HG02852 (cell line): Measurements from ENCODE around the gene SLC35G6.
A peak's percentile ranks its signal among the peaks of the same experiment; 100 is the strongest.
"Not testable (repeated sequence)": the region's sequence is repeated elsewhere in the genome, so short reads cannot be mapped to it uniquely, and the experiment has no call there.

Source experiments
- ATAC-seq: cut with Tn5 transposase; IDR thresholded peaks from one replicate; pipeline ENCODE4 v1.9.1; 2021; ENCODE audit warnings: mild to moderate bottlenecking, moderate library complexity; ENCODE audit not compliant: unreplicated experiment

The SLC35G6 gene

DNA sequence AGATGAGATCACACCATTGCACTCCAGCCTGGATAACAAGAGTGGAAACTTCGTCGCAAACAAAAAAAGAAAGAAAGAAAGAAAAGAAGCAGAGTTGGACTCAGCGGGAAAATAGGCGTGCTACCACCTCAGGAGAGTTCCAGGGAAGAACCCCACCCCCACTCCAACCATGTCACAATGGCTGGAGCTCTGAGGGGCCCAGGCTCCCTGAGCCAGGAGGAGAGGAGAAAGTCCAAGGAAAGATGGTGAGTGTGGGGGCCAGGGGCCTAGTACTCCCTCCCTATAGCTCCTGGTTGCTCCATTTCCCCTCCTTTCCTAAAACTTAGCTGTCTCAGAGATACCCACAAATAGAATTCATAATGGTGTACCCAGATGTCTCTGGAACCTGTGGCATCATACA is at the start of gene SLC35G6:
TSS of gene SLC35G6 (plus strand) at position 172 of the 400 bp plus-strand sequence. CDS start at position 243, 71 bp downstream.
- not testable (repeated sequence) for ATAC-seq

DNA sequence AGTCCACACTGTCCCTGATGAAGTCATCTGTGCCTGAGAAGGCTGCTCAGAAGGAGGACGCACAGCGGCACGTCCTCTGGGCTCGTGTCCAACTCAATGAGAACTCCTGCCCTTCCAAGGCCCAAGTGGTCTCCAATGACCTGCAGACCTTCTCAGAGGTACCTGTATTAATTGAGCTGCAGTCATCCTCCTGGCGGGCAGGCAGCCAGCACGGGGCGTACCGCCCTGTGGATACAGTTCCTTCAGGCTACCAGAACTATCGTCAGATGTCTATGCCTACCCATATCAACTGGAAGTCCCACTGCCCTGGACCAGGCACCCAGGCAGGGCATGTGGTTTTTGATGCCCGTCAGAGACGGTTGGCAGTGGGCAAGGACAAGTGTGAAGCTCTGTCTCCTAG is 49.0 kb upstream of the SLC35G6 start:
- no peak for ATAC-seq

DNA sequence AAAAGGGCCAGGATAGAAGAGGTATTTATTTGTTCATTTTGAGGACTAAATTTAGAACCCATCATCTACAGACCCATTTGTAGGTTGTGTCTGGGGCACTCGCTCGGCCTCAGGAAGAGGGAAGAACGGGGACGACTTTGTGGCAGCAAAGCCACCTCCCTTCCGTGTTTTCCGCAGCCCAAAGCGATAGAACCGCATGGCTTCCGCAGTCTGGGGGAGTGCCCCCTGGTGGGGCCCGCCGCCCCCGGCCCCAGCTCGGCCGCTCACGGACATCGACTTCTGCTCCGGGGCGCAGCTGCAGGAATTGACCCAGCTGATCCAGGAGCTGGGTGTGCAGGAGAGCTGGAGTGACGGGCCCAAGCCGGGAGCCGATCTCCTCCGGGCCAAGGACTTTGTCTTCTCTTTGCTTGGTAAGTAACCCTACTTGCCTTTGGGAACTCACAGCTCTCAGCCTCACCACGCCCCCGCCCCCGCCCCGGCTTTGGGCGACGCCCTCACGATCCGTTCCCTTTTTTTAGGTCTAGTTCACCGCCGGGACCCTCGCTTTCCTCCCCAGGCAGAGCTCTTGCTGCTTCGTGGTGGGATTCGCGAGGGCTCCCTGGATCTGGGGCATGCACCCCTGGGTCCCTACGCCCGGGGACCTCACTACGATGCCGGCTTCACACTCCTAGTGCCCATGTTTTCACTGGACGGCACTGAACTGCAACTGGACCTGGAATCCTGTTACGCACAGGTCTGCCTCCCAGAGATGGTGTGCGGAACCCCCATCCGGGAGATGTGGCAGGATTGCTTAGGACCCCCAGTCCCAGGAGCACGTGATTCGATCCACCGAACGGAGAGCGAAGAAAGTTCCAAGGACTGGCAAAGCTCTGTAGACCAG is 45.3 kb upstream of the SLC35G6 start:
- ATAC-seq, result peak; percentile 19

DNA sequence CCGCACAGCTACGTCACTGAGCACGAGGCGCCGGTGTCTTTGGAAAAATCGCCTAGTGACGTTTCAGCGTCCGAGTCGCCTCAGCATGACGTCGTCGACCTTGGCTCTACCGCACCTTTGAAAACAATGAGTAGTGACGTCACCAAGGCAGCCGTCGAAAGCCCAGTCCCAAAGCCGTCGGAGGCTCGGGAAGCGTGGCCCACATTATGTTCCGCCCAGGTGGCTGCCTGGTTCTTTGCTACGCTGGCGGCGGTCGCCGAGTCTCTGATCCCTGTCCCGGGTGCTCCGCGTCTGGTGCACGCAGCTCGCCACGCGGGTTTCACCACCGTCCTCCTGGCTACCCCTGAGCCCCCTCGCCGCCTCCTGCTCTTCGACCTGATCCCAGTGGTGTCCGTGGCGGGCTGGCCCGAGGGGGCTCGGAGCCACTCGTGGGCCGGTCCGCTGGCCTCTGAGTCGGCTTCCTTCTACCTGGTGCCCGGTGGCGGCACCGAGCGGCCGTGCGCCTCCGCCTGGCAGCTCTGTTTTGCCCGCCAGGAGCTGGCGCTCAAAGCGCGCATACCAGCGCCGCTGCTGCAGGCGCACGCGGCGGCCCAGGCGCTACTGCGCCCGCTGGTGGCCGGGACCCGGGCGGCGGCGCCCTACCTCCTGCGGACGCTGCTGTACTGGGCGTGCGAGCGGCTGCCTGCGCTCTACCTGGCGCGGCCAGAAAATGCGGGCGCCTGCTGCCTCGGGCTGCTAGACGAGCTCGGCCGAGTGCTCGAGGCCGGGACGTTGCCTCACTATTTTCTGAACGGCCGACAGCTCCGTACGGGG is 44.5 kb upstream of the SLC35G6 start:
- no peak for ATAC-seq

DNA sequence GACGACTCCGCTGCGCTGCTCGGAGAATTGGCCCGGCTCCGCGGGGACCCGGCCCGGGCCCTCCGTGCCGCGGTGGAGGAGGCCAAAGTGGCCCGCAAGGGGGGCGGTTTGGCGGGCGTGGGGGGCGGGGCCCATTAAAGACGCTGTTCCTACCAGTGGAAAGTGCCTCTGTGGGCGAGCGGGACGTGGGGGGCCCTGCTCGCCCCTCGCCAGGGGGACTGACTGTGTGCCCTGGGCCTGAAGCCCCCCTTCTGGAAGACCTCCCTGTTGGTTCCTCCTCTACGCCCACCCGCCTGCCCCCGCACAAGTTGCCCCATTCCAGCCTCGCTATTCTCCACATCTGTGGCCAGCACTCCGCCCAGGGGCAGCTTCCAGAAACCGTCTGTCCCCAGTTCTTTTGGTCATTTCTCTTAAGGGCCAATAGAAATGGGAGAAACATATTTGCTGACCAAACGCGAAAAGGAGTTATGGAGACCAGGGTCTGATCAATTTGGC is 43.8 kb upstream of the SLC35G6 start:
- ATAC-seq, result no peak

DNA sequence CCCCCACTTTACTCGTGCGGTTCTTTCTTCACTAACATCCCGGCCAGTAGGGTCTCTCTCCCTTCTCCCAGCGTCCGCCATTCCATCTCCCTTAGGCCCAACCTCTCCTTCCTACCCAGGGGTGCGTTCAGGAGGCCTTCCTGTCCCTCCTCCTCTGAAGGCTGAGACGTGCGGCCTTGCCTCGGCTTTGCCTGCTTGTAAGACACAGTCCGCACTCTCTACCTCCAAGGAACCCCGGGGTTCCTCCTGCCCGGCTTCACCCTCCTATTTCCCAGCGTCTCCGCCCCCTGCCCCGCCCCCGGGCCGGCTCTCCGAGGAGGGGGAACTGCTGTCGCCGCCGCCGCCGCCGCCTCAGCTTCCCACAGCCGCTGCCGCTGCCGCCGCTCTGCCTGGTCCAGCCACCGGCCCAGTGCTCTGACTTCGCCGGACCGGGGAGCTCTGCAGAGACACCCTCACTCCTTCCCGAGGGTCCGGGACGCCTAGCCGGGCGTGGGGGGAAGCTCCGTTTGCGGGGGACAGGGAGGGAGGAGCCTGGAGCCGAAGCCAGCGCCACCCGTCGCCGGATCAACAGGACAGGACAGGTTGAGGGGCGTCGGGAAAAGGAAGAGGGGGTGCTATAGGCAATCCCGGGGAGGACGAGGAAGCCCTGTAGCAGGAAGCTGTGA is 43.2 kb upstream of the SLC35G6 start:
- ATAC-seq, result no peak

DNA sequence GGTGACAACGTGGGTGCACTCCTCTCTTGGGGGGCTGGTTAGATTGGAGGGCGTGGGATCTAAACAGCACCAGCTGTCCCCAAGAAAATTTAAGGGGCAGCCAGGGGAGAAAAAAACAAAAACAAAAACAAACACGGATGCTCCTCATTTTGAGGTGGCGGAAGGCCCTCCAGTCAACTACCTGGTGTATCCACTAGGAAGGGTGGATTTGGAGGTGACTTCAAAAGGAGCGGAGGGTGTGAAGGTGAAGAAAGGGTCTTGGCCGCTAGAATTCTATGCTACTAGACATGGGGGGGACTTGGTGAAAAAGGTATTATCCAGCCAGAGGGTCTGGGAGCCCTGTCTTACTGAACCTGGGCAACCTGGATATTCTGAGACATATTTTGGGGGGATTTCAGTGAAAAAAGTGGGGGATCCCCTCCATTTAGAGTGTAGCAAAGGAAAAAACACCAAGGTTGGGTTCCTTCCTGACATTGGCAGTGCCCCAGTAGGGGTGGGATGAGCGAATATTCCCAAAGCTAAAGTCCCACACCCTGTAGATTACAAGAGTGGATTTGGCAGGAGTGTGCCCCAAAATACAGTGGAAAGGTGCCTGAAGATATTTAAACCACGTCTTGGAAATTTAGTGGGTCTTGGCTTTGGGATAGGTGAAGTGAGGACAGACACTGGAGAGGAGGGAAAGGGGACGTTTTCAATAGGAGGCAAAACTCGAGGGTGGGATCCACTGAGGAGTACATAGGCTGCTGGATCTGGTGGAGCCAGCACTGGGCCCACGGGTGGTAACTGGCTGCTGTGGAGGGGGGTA is 42.4 kb upstream of the SLC35G6 start:
- no peak for ATAC-seq

DNA sequence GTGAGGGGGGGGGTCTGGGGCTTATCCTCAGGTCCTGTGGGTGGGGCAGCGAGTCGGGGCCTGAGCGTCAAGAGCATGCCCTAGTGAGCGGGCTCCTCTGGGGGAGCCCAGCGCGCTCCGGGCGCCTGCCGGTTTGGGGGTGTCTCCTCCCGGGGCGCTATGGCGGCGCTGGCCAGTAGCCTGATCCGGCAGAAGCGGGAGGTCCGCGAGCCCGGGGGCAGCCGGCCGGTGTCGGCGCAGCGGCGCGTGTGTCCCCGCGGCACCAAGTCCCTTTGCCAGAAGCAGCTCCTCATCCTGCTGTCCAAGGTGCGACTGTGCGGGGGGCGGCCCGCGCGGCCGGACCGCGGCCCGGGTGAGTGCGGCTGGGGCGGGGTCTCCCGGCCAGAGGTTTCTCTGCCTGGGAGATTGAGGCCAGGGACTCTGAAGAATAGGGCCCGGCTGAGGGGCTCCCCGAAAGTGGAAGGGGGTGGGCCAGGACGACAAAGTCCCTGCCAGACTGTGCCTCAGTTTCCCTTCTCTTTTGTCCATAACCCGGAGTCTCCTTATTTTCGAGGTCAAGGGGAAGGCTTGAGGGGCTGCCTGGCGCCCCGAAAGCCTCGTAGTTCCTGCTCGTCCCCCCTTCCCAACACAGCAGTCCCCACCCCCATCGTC is 41.7 kb upstream of the SLC35G6 start, which contains the start of gene FGF11:
TSS of gene FGF11 (plus strand) at position 51 of the 651 bp plus-strand sequence. CDS start at position 160, 109 bp downstream.
- ATAC-seq, result no peak

DNA sequence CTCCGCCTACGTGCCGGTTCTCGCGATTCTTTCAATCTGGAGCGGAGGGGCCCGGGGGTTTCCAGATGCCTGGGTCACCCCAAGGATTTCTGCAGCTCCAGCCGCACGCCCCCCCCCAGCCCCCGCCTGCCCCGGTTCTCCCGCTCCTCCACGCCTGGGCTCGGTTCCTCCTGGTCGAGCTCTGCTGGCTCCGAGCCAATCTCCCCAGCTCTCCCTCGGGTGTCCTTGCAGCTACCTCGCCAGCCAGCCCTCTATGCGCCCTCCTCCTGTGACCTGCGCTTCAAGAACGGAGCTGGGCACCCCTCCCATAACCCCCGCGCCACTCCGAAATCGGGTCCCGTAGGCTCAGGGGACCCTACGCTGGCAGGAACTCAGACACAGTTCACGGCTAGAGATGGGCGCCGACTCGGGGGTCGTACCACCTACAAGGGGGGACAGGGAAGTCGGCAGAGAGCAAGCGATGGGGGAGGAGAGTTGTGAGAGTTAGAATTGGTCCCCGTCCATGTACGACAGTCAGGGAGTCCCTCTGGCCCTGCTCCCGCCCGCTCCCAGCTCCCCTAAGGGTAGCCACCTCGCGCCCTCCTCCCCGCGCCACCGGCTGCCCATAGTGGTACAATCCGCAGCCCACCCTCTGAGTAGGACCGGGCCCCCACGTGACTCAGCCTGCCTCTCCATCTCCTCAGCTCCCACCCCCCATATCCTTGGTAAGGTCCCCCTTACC is 41.0 kb upstream of the SLC35G6 start:
- no peak for ATAC-seq

DNA sequence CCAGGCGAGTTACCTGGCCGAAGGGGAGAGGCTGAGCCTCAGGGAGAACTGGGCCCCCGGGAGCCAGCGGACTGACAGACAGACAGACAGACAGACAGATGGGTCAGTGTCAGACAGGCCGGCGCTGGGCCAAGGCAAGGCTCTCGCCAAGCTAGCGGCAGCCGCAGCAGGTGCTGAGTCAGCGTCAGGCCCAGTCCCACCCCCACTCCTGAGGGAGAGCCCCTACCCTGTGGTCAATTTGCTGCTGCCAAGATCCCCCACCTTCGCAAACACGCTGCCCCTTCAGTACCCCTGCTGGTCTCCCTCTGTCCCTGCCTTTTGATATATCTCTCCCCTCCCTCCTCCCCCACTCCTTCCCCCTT is 40.4 kb upstream of the SLC35G6 start:
- no peak for ATAC-seq

DNA sequence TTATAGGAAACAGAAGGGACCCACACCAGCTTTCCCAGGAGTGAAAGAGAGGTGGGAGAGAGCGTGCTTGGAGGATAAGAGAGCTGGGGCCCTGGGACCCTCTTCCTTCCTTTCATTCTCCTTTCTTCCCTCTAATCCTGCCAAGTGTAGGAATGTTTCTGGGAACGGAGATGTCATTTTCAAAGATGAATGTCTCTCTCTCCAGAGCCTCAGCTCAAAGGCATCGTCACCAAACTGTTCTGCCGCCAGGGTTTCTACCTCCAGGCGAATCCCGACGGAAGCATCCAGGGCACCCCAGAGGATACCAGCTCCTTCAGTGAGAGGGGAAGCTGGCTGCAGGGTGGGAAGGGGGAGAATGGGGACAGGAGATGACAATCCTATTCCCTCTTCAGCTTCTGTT is 40.0 kb upstream of the SLC35G6 start:
- no peak for ATAC-seq

DNA sequence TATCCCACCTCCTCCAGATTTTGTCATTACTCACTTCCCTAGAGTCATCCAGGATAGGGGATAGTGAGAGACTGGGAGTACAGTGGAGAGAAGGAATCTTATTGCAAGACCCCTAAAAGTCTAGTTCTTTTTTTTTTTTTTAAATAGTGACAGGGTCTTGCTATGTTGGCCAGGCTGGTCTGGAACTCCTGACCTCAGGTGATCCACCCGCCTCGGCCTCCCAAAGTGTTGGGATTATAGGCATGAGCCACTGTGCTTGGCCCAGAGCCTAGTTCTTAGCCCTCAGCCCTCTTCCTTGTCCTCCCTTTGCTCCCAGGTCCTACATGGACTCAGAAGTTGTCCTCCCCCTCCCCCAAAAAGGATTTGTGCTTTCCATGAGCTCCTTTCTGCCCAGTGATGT is 39.1 kb upstream of the SLC35G6 start:
- no peak for ATAC-seq

DNA sequence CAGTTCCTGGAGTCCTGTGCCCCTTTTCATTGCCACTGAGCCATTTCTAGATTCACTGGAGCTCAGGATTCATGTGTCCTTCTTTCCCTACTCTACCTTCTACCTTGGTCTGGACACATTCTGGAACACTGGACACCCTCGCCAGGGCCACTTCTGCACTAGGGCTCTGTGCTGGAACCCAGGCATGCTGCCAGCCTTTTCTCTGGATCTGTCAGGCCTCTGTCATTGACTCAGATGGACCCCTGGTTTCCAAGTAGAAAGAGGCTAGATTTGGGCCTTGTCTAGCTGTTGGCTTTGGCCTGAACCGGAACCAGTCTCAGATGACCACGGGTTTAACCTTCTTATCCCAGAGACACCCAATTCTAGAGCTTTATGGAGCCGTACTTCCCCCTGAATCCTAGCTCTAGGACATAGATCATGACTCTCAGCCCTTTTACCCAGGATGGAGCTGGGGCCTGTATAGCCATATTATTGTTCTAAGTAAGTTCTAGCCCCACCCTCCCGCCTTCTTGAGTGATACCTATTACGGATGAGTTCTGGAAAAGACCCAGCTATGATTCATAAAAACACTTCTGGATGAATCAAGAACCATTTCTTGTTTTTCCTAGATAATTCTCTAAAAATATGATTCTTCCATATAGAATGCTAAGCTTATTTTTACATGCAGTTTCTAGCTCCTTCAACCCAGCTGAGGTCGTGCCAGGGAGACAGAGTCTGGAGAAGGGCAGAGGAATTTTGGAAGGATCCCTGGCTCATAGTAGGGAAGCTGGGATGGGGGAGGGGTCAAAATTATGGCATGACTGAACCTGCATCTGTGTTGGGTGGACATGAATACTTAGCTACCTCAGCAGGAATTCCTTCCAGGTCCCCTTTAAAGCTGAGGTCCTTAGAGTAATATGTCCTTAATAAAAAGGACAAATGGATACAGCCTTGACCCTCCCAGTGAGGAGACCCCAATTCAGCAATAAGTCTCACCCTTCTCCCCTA is 37.5 kb upstream of the SLC35G6 start:
- no peak for ATAC-seq

DNA sequence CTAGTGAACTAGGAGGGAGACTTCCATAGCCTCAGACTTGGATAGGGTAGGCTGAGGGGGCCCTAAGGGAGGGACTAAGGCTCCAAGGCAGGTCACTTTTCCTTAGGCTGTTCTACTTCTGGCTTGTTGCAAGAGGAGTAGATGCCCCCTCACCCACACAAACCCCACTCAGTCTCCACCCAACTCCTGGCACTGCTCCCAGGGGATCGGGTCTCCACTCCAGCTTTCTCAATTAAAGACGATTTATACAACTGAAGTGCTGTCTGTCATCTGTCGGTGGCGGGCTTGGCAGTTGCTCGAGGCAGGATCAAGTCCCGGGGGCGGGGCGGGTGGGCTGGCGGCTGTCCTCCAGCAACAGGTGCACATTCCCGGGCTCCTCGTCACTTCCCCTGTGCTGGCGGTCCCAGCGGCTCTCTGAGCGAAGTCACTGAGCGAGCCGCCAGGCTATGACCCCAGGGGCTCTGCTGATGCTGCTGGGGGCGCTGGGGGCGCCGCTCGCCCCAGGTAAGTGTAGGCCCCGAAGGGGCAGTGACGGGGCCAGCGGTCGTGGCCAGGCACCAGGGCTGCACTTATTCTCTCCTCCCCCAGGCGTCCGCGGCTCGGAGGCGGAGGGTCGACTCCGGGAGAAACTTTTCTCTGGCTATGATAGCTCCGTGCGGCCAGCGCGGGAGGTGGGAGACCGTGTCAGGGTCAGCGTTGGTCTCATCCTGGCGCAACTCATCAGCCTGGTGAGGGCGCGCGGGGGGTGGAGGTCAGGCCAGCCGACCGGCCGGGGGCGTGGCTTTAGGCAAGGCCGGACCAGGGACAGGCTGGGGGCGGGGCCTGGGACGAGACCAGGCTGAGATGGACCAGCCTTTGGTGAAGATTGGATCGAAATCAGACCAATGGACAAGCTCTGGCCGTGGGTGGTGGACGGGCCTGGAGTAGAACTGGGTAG is 36.3 kb upstream of the SLC35G6 start, which contains the start of gene CHRNB1:
TSS of gene CHRNB1 (plus strand) at position 380 of the 937 bp plus-strand sequence. CDS start at position 447, 67 bp downstream.
- no peak for ATAC-seq

DNA sequence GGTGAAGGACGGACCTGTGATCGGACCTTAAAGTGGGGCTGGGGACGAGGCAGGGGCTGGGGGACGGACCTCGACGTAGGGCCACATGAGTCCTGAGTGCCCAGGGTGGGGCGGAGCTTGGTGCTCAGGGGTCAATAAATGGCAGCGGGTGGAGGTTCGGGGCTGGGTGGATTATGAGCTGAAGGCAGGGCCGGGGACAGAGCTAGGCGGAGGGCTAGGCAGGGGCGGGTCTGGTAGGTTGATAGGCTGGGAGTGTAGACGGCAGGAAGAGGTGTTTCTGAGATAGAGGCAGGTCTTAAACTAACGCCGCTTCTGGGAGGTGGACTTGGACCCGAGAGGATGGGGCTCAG is 35.7 kb upstream of the SLC35G6 start:
- ATAC-seq, result no peak

DNA sequence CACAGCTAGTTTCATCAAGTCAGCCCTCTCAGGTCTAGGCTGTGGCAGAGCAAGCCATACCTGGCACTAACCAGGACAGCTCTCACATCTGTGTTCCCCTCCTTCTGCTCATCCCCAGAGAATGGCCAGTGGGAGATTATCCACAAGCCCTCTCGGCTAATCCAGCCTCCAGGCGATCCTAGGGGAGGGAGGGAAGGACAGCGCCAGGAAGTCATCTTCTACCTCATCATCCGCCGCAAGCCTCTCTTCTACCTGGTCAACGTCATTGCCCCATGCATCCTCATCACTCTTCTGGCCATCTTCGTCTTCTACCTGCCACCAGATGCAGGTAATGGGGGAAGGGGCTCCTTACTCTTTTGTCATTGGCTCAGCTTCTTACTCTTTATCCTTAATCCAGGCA is 32.8 kb upstream of the SLC35G6 start:
- no peak for ATAC-seq
